ENCODE measurements around the gene FOXG1.

DNA sequence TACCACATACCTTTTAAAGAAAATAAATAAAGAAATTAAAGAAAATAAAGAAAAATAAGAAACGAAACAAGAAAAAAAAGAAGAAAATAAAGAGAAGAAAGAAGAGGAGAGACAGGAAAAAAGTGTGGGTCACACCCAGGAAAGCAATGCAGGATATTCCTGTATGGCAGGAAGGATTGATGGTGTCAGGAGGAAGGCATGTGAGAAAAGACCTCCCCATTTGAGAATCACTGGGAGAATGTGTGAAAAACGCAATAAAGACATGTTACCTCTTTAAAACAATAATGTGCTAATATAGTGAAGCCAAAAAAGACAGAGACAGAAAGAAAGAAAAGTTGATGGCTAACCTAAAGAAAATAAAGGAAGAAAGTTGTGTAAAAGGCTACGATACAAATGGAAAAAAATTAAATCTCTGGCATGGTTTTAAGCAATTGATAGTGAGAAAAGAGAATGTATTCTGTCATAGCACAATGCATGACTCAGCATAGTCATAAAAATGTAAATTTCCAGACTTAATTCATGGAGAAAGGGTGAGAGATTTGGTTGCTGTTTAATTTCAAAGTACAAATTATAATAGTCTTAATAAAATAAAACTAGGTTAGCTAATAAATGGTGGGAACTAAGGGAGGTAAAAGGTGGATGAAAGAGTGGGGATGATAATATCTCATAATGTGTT lies 24.3 kb upstream of the FOXG1 start:
- TF ChIP-seq, protein P1, sequence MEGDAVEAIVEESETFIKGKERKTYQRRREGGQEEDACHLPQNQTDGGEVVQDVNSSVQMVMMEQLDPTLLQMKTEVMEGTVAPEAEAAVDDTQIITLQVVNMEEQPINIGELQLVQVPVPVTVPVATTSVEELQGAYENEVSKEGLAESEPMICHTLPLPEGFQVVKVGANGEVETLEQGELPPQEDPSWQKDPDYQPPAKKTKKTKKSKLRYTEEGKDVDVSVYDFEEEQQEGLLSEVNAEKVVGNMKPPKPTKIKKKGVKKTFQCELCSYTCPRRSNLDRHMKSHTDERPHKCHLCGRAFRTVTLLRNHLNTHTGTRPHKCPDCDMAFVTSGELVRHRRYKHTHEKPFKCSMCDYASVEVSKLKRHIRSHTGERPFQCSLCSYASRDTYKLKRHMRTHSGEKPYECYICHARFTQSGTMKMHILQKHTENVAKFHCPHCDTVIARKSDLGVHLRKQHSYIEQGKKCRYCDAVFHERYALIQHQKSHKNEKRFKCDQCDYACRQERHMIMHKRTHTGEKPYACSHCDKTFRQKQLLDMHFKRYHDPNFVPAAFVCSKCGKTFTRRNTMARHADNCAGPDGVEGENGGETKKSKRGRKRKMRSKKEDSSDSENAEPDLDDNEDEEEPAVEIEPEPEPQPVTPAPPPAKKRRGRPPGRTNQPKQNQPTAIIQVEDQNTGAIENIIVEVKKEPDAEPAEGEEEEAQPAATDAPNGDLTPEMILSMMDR (IDR thresholded peaks at IDR 0.05 in 8 of 11, conservative IDR thresholded peaks at IDR 0.05 in 3 of 11) = no peak
- TF ChIP-seq POLR2A (IDR thresholded peaks at IDR 0.05) = no peak
